GM21717 (cell line): ENCODE data around the gene LANCL1.

Experiments
- ATAC-seq: cut with Tn5 transposase; IDR thresholded peaks from one replicate; pipeline ENCODE4 v1.9.1; 2021; ENCODE audit warnings: mild to moderate bottlenecking, moderate library complexity; ENCODE audit not compliant: unreplicated experiment

Gene LANCL1, protein sequence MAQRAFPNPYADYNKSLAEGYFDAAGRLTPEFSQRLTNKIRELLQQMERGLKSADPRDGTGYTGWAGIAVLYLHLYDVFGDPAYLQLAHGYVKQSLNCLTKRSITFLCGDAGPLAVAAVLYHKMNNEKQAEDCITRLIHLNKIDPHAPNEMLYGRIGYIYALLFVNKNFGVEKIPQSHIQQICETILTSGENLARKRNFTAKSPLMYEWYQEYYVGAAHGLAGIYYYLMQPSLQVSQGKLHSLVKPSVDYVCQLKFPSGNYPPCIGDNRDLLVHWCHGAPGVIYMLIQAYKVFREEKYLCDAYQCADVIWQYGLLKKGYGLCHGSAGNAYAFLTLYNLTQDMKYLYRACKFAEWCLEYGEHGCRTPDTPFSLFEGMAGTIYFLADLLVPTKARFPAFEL

DNA sequence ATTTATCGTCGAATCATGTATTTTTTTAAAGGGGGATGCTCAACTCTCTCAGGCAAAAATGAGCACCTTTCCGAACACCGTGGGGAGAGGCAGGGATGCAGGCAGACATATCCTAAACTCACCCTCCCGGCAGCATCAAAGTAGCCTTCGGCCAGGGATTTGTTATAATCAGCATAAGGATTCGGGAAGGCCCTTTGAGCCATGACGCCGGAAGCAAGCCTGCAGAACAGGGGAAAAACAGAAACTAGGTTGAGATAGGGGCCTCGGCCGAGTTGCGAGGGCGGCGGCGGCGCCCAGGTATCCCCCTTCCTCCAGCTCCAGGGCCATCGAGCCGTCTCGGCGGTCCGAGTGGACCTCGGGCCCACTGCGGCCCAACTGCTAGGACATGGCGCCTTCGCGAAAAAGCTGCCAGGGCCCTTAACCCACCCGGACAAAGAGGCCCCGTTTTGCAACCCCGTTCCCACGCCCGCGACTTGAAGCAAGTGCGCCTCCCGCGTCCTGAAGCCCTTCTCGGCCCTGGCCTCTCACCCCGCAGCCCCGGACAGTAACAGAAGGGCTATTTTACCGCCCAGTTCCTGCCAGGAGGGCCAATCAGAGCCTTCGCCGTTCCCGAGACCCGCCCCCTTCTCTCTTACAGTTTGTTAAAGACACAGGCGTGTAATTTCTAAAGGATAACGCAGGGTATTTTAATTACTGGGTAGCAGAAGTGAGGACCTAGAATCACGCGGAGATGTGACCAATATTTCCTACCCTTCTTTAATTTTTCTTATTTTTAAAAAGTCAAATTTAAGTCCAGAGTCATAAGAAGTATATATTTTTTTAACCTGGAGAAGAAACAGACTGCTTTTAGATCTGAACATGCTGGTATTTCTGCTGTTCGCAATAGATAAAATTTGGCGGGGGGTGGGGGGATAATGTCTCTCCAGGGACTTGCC lies at the start of gene LANCL1:
LANCL1 (minus strand) TSS at position 566 of the 935 bp plus-strand sequence; CDS start at position 203, 363 bp downstream.
- peak; percentile 100 for ATAC-seq

DNA sequence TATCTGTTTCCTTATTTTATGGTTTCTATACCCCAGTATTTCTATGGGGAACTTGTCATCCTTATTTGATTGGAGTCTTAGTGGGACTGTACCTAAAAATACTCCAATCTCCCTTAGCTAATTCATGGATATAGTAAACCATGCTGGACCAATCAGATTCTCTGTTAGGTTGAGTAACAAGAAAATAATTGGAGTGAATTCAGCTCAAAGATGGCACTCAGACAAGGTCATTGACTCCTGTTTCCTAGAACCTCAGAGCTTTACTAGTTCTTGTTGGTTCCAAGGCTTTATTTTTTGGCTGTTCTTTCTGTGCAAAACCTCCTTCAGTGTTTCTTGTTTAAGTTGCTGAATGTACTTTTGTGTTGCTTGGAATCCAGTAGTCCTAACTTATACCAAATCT lies 48.0 kb upstream of the LANCL1 start:
- ATAC-seq = no peak

DNA sequence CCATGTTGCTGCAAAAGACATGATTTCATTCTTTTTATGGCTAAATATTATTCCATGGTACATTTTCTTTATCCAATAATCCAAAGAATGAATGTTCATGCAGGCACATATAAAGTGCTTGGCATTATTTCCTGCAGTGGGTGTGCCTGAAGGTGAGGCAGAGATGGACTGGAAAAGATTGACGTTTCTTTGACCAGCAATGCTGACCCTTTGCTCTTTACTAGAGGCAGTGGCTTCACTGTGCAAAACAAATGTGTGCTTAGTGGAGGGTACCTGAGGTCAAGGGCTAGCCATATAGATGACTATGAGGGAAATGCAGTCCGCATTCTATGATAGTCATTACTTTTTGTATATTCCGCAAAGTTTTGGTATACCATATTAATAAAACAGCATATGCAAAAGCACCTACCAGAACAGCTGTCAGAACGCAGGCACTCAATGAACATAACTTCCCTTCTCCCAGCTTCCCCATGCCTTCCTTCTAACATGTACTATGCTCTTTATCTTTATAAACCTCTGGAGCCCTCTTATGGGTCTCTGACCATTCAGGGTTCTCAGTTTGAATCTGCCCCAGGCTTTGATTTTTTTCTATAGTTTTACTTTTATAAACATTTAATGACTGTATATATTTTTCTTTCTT lies 47.2 kb upstream of the LANCL1 start:
- no peak for ATAC-seq

DNA sequence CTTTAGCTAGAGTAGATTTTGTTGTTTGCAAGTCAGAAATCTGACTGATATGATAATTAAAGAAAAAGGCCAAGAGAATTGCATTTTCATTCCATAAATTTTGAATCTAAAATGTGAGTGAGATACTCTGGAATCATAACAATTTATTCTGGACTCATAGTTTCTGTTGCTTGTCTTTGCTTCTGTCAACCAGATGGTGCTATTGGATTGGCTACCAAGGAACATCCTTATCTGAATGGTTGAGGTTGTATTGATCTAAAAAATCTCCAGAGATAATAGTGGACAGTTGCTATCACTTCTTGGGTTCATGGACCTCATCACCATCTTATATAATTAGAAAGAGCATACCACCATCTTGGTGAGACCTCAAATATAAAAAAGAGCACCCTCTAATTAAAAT lies 45.8 kb upstream of the LANCL1 start:
- no peak for ATAC-seq

DNA sequence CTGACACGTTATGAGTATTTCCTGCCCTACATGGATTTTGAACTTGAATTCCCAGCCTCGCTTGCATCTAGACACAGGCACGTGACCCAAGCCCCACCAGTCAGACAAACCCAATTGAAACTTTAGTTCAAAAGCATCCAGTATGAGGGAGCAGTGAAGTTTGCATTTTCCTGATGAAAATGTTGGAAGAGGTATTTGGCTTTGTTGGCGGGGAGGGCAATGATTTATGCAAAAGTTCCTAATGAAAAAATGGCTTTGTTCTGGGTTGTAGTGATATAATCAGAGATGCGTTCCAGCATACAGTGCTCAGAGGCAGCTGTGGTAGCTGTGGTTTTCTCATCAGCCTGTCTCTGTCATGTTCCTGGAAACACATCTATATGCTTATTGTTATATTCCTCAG lies 43.0 kb upstream of the LANCL1 start:
- no peak for ATAC-seq

DNA sequence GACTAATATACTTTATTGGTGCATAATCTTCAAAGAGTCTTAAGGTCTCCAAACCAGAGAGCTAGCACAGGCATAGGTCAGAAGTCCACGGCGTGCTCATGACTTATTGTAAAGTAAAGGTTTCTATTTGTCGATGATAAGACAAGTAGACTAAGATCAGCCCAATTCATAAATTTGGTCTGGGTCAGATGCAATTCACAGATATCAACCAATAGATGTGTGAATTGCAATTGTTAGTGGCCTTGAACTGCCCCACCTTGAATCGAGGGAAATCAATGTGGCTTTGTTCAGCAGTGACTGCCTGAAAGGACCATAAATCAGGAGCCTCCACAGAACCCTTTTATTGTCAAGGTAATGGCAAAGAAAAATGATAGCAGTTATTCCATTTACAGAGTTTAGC lies 40.7 kb upstream of the LANCL1 start:
- ATAC-seq = no peak

DNA sequence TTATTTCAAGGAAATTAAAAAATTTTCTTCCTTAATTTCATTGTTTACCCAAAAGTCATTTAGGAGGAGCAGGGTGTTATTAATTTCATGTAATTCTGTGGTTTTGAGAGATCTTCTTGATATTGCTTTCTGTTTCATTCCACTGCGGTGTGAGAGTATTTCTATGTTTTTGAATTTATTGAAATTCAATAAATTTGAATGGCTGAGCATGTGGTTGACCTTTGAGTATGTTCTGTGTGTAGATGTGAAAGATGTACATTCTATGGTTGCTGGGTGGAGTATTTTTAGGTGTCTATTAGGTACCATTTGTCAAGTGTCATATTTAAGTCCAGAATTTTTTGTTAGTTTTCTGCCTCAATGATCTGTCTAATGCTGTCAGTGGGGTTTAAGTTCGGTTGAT lies 39.4 kb upstream of the LANCL1 start:
- ATAC-seq = no peak

DNA sequence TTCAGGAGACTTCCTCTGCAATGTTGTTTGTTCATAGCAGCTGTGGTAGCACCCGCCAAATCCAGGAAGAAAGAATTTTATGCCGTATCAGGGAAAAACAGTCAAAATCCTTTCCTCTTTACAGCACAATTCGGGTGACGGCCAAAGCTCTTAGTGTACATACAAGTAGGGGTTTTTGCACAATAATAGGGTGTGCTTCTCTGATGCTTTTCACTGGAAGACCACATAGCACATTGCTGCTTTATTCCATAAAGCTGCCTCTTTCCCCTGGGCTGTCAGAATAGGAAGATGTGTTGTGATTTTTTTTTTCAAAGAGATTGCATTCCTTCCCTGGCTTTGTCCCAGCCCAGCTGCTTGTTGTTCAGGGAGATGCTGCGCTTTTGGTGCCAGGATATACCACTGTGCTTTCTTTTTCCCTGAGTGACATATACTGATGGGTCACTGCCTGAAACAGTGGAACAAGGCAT lies 27.2 kb upstream of the LANCL1 start:
- ATAC-seq = no peak

DNA sequence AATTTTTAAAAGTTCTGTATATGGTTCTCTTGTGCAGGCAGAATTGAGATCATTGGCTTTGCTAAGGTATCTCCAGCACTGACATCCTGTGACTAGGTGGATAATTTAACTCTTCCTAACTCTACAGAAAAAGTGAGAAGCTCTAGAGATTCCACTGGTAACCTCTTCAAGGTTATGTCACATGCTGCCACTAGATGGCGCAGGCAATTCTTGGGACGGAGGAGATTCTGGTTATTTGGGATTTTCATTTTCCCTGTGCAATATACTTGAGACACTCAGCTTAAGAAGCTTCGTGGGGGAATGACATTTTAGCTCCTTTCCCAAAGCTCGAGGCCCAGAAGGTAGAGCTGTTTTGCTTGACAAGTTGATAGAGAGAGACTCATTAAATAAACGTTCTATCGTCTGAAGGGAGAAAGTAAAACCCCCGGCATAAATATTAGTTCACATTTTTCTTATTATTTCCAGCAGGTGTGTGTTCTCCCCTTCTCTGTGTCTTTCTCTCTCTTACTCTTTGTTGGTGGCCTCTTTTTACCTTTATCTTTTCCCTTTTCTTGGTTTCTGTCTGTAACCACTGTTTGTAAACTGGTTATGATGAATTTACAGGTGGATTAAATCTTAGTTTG lies 26.6 kb upstream of the LANCL1 start:
- ATAC-seq = peak; percentile 89

DNA sequence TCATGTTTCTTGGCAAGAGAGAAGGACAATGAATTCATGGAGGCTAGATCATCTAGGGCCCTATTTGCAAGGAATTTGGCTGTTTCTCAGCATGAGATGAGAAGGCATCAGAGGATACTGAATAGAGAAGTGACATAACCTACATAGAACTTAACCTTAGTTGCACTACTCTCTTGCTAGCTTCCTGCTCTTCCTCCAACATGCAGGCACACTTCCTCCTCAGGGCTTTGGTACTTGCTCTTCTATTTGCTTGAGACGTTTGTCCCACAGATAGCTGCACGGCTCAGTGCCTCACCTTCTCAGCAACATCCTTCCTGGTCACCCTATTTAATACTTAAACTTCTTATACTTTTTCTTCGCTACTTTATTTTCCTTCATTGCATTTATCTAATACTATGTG lies 20.0 kb upstream of the LANCL1 start:
- no peak for ATAC-seq

DNA sequence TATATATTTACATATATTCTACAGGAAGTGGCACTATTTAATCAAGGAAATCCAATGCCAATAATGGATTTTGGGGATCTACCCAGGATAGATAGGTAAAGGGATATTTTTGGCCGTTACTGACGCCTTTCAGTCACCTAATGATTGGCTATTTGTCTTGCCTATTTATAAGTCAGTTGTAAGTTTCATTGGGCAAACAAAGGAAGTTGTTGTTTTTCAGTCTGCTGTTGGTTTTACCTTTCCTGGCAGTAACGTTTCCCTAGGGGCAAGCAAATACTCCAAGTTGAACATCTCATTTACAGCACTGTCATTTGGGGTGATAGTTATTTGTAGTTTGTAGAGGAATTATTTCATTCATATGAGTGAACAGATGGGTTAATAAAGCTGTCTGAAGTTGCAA lies 17.0 kb upstream of the LANCL1 start:
- no peak for ATAC-seq

DNA sequence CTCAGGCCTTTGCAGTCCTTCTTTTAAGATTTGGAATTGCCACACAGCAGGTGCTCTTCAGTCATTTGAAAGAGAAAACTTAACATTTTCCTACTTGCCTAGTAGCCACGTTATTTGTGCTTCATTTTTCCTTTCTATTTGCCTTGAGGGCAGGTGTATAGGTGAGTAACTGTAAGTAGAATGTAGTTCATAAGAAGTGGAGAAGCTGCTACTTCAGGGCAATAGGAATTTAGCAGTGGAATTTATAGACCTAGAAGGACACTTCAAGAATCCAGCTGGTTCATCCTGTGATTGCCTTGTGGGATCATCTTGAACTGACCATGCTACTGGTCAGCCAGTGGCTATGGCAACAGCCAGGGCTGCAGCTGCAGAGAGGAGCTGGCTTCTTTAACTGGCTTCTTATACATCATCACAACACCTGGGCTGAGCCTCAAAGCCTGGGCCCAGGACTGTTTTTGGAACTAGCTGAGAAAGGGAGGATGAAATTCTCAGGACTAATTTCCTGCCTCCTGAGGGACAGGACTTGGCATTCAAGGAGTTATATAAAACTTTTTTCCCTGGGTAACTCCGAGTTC lies 5.1 kb upstream of the LANCL1 start:
- ATAC-seq = no peak

DNA sequence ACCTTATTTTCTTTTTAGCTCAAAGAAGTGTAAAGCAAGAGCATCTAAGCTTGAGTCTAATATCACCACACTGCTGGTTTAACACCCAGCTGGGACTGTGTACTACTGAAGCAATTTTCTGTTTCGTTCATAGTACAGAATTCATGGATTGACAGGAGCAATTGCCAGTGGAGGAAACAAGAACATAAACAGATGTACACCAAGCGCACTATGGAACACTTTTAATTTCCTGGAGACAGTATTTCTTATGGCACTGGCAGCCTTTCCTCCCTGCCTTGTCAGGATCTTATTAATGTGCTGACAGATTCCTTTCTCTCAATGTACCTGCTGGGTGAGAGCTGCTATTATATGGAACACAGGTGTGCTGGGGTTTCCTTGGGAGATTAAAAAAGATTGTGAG lies 4.2 kb upstream of the LANCL1 start:
- no peak for ATAC-seq

DNA sequence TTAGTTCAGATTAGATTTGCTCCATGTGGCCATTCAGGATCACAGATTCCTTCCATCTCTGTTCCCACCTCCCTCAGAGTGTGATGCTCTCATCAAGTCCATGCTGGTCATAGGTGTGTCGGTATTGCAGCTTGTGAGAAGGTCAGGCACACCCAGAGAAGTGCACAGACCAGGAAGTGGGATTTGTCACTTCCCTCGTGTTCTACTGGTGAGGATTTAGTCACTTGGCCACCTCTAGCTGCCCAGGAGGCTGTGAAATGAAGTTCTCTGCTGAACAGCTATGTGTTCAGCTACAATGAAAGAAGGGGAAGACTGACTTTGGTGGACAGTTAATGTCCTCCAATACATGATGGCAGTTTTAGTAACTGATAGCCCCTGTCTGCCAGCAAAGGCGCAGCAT lies 3.5 kb upstream of the LANCL1 start:
- ATAC-seq = no peak

DNA sequence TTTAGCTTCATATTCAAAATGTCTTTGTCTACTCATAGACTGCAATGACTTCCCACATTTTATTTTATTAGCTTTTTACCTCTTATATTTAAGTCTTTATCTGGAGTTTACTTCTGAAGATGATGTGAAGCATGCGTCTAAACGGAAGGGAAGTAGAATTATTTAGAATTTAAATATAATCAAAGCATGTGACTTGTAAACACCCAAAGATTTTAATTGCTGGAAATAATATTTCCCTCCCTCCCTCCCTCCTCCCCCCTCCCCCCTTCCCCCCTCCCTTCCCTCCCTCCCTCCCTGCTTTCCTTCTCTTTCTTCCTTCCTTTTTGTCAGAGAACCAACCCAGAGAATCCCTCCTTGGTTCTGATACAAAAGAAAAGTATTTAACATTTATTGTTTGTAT lies 2.1 kb upstream of the LANCL1 start:
- ATAC-seq = no peak

DNA sequence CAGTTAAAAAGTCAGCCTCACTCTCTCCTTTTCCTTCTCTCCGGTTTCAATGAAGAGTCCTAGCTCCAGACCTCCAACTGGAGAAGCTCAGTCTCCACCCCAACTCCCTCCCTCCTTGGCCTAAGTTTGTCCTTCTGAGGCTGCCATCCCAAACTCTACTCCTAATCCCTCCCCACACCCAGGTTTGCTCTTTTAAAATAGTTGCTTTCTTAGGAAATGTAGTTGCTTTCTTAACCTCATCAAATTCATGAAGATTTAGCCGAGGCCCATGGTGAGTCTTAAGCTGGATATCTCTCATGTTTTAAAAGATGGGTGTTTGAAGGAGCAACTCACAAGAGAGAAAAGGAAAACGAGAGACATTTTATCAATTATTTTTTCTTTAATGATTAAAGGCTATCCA lies 937 bp upstream of the LANCL1 start:
- ATAC-seq = no peak

DNA sequence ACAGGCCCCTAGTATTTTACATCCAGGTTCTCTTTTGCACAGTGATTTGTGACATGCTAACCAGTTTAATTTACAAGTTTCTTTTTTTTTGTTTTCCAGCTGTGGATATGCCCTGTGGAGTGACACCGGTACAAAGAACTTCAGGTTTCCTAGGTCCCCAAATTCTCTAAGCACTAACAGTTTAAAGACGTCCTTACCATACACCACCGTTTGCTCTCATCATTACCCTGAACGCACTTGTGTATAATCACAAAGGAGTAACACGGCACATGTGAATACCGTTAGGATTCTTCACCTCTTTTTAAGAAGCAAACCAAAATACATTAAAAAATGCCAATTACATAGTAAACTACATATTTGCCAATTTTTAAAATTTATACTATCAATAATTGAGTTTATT lies 853 bp downstream of the LANCL1 start:
- ATAC-seq = no peak

DNA sequence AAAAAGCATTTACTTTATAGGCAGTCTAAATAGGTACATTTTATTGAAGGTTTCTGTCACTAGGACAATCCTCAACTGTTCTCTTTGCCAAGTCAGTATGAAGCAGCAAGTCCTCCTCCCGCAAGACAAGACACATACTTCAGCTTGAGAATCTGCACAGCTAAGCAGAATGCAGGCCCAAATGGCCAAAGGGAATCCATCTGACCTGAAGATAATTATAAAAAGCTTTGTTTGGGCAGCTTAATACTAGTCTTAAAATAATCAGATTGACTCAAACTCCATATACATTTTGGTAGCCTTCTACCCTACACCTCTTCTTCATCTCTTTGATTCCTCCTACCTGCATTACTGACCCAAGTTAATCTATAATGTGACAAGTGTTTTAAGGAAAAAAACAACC lies 1.8 kb downstream of the LANCL1 start:
- ATAC-seq = no peak

DNA sequence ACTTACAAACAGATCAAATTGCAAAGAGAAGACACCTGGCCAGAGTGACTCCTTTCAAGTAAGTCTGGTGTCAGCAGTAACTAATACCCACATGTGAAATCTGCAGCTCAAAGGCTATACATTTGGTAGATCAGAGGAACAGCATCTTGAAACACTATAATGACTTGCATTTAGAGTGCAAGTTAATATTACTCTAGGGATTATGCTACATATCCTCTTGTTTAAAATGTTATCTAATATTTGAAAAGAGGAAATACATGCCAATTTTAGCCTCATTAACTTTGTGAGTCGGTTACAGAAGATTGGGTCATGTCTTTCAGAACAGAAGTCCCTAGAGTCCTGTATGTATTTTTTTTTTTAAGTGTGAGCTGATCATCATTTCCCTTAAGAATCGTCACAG lies 15.2 kb downstream of the LANCL1 start:
- peak; percentile 32 for ATAC-seq

DNA sequence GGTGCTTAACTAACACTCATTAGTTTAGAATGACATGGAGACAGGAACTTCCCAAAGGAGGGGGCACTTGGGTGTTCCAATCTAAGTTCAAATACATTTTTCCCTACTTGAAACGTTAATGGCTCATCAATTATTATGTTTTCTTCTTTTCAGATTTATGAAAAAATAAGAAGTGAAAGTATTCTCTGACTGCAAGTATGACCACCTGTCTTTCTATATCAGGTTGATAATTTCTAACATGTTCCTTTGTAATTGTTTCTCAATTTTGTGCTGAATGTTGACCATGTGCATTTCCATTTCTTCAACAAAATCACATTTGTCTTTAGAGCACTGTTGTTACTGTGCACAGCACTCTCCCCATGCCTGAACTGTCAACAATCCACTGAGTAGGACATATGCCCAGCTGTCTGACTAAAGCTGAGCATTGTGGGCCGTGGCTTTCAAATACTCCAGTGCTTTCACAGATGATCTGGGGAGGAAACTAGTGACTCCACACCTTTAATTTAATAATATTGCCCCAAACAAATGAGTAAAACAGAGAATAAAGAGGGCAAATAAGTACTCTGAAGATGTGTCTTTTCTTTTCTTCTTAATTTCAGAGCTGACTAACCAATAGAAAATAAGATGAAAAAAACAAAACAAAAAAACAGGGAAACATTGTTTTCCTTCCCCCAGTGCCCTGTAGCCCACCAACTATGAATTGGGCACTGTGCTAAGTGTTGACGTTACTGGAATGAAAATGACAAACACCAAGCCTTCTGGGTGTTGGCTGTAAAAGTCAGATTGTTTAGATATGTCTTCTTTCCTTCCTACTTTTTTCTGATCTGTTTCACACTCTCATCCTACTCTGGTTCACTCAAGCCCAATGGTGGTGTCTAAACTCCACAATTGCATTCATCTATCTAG lies 16.0 kb downstream of the LANCL1 start:
- peak; percentile 61 for ATAC-seq
